Spinal cord (tissue), 10 donors: ENCODE data around the gene RNF181. TPM values are rescaled to one million over a fixed set of nuclear protein-coding genes. Genes with fewer than 3 reads are reported as not detected.
A peak's percentile ranks its signal among the peaks of the same experiment; 100 is the strongest.
"Not testable (repeated sequence)": the region's sequence is repeated elsewhere in the genome, so short reads cannot be mapped to it uniquely, and the experiment has no call there.

ENCODE experiments used
- DNase-seq, 6 donors: peaks; one replicate each; pipeline versions ENCODE4 v3.0.0 to v3.0.0-alpha.2; 2013 to 2015; ENCODE audit warnings: low spot score in 6 of 6, low read depth in 4 of 6
- H3K27ac ChIP-seq: one replicate; pipeline ENCODE4 v1.5.1; 2013; ENCODE audit warnings: low read depth, low read length, control low read depth
- H3K27me3 ChIP-seq: one replicate; pipeline ENCODE4 v1.6.1; 2013; ENCODE audit warnings: low read length; ENCODE audit not compliant: control insufficient read depth, insufficient read depth
- H3K36me3 ChIP-seq: one replicate; pipeline ENCODE4 v1.6.1; 2013; ENCODE audit warnings: low read length; ENCODE audit not compliant: control insufficient read depth, insufficient read depth
- H3K4me1 ChIP-seq: one replicate; pipeline ENCODE4 v1.6.1; 2013; ENCODE audit warnings: low read length; ENCODE audit not compliant: control insufficient read depth, insufficient read depth
- H3K4me3 ChIP-seq: one replicate; pipeline ENCODE4 v1.5.1; 2013; ENCODE audit warnings: low read depth, low read length, control low read depth
- H3K9me3 ChIP-seq: one replicate; pipeline ENCODE4 v1.6.1; 2013; ENCODE audit warnings: low read length; ENCODE audit not compliant: control insufficient read depth, insufficient read depth
- WGBS: methylation state at CpG from one replicate; pipeline ENCODE4 v1.1.5; 2013; ENCODE audit warnings: missing lambda C conversion rate; ENCODE audit not compliant: insufficient coverage; 5-methylcytosine and 5-hydroxymethylcytosine counted together
- polyA plus RNA-seq, 2 donors: library from polyadenylated mRNA; unstranded; fragments of 120-200 nt; gene quantifications; one replicate each; pipeline ENCODE4 v1.2.1, GENCODE V29; 2013; ENCODE audit not compliant: insufficient read length in 2 of 2
- total RNA-seq, 2 donors: library from RNA; depleted of rRNA in 1 of 2; stranded (reverse); fragments of 120-200 nt in 1 of 2; fragments of >200 nt in 1 of 2; gene quantifications; one replicate each; pipeline versions ENCODE4 v1.2.3 to v1.2.4, GENCODE V29; 2013 to 2014
- donor health status: healthy.

RNF181 gene
- total and polyA plus RNA-seq, 4 donors = 69.3 to 213 (median 108) TPM

GRCh38 chr2:85592299-85592698 lies 3.2 kb upstream of the RNF181 start:
- WGBS = 95% methylated on average over 7 of the region's 9 CpGs
- peaks cover 29% of the 10 kb centered on the region for H3K4me1 ChIP-seq

GRCh38 chr2:85593023-85593422 lies 2.5 kb upstream of the RNF181 start:
- Histone ChIP-seq H3K27ac (no peak overlapping the region), H3K36me3 (peaks cover 10% of the 10 kb centered on the region), H3K9me3 (no peaks in the 10 kb centered on the region), H3K4me3 (no peak overlapping the region), H3K27me3 (no peaks in the 10 kb centered on the region), H3K4me1 (peaks cover 32% of the 10 kb centered on the region)
- no peak for DNase-seq
- WGBS = 62% methylated on average over 3 of the region's 3 CpGs

More at GRCh38 chr2:85592299-85592698, 3.2 kb upstream of the RNF181 start:
- H3K27me3 ChIP-seq, H3K27ac ChIP-seq, DNase-seq, H3K36me3 ChIP-seq, H3K9me3 ChIP-seq, H3K4me3 ChIP-seq: not testable (repeated sequence)

GRCh38 chr2:85594715-85595300 lies 737 bp upstream of the RNF181 start:
- no peaks in the 10 kb centered on the region for H3K9me3 ChIP-seq
- H3K27me3 ChIP-seq = no peaks in the 10 kb centered on the region
- peak overlapping the region; percentile 88 for H3K4me3 ChIP-seq
- 2% methylated on average over 7 of the region's 13 CpGs for WGBS
- peaks cover 32% of the 10 kb centered on the region for H3K4me1 ChIP-seq
- DNase-seq = no peak
- H3K36me3 ChIP-seq = peaks cover 25% of the 10 kb centered on the region
- peak overlapping the region; percentile 96 for H3K27ac ChIP-seq

- Histone ChIP-seq H3K27me3 (no peaks in the 10 kb centered on the region), H3K4me1 (peaks cover 30% of the 10 kb centered on the region), H3K9me3 (no peaks in the 10 kb centered on the region), H3K36me3 (peaks cover 37% of the 10 kb centered on the region), H3K4me3 (peak overlapping the region; percentile 88), H3K27ac (peak overlapping the region; percentile 84)
- 0% methylated on average over 9 of the region's 10 CpGs for WGBS
- no peak for DNase-seq
These were observed 435 bp downstream of the RNF181 start for GRCh38 chr2:85596026-85596333.

GRCh38 chr2:85596486-85597143 lies 1.1 kb downstream of the RNF181 start:
- Histone ChIP-seq H3K27ac (no peak overlapping the region), H3K36me3 (peaks cover 39% of the 10 kb centered on the region), H3K9me3 (no peaks in the 10 kb centered on the region), H3K4me1 (peaks cover 31% of the 10 kb centered on the region), H3K4me3 (peak overlapping the region; percentile 88), H3K27me3 (no peaks in the 10 kb centered on the region)
- WGBS = no CpG with 5 or more reads among the region's 3 CpGs
- no peak for DNase-seq

GRCh38 chr2:85597241-85597640 lies 1.7 kb downstream of the RNF181 start:
- peaks cover 34% of the 10 kb centered on the region for H3K4me1 ChIP-seq
- H3K4me3 ChIP-seq = no peak overlapping the region
- no peaks in the 10 kb centered on the region for H3K9me3 ChIP-seq
- no peak for DNase-seq
- H3K27me3 ChIP-seq = no peaks in the 10 kb centered on the region
- 83% methylated on average over 5 of the region's 5 CpGs for WGBS
- H3K27ac ChIP-seq = no peak overlapping the region
- peaks cover 39% of the 10 kb centered on the region for H3K36me3 ChIP-seq

GRCh38 chr2:85598594-85599340 lies 3.2 kb downstream of the RNF181 start:
- H3K36me3 ChIP-seq = peaks cover 39% of the 10 kb centered on the region
- H3K27ac ChIP-seq = no peak overlapping the region
- H3K4me3 ChIP-seq = no peak overlapping the region
- 95% methylated on average over 4 of the region's 14 CpGs for WGBS
- H3K27me3 ChIP-seq = no peaks in the 10 kb centered on the region
- H3K9me3 ChIP-seq = no peaks in the 10 kb centered on the region
- peaks cover 45% of the 10 kb centered on the region for H3K4me1 ChIP-seq
- DNase-seq = no peak

GRCh38 chr2:85599468-85600234 lies 4.1 kb downstream of the RNF181 start:
- Histone ChIP-seq H3K4me1 (peaks cover 46% of the 10 kb centered on the region), H3K36me3 (peaks cover 39% of the 10 kb centered on the region), H3K27ac (no peak overlapping the region), H3K27me3 (no peaks in the 10 kb centered on the region), H3K4me3 (no peak overlapping the region), H3K9me3 (no peaks in the 10 kb centered on the region)
- DNase-seq = no peak
- WGBS = 81% methylated on average over 16 of the region's 17 CpGs

- Histone ChIP-seq H3K27me3 (no peaks in the 10 kb centered on the region), H3K27ac (no peak overlapping the region), H3K36me3 (peaks cover 39% of the 10 kb centered on the region), H3K4me1 (peaks cover 46% of the 10 kb centered on the region), H3K4me3 (no peak overlapping the region), H3K9me3 (no peaks in the 10 kb centered on the region)
- DNase-seq = no peak
- WGBS = 74% methylated on average over 2 of the region's 3 CpGs
These were observed 4.7 kb downstream of the RNF181 start for GRCh38 chr2:85600235-85600575.
